22Rv1 (cell line): ENCODE measurements around the gene CTSS.
"Not testable (repeated sequence)": the region's sequence is repeated elsewhere in the genome, so short reads cannot be mapped to it uniquely, and the experiment has no call there.

Experiments
- ZFX ChIP-seq: fragments of 450-650 bp; IDR thresholded peaks from 2 replicates; pipeline ENCODE4 v1.6.1; 2017; ENCODE audit warnings: antibody characterized with exemption, borderline replicate concordance
- TF ChIP-seq, protein P1 (sequence below): fragments of 450-650 bp; IDR thresholded peaks from 2 replicates; pipeline ENCODE4 v1.5.1; 2017; ENCODE audit warnings: mild to moderate bottlenecking

DNA sequence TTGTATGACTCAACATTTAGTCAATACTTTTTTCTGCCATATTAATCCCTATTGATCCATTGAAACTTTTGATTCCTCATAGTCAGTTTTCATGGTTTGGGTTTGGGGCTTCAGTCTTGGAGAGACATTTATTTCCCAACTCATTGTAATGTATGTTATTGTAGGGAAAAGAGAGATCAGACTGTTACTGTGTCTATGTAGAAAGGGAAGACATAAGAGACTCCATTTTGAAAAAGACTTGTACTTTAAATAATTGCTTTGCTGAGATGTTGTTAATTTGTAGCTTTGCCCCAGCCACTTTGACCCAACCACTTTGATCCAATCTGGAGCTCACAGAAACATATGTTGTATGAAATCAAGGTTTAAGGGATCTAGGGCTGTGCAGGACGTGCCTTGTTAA is 56.5 kb downstream of the CTSS start:
- TF ChIP-seq, protein P1, sequence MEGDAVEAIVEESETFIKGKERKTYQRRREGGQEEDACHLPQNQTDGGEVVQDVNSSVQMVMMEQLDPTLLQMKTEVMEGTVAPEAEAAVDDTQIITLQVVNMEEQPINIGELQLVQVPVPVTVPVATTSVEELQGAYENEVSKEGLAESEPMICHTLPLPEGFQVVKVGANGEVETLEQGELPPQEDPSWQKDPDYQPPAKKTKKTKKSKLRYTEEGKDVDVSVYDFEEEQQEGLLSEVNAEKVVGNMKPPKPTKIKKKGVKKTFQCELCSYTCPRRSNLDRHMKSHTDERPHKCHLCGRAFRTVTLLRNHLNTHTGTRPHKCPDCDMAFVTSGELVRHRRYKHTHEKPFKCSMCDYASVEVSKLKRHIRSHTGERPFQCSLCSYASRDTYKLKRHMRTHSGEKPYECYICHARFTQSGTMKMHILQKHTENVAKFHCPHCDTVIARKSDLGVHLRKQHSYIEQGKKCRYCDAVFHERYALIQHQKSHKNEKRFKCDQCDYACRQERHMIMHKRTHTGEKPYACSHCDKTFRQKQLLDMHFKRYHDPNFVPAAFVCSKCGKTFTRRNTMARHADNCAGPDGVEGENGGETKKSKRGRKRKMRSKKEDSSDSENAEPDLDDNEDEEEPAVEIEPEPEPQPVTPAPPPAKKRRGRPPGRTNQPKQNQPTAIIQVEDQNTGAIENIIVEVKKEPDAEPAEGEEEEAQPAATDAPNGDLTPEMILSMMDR, result not testable (repeated sequence)
- not testable (repeated sequence) for TF ChIP-seq ZFX
